Sigmoid colon (tissue), 4 donors: ENCODE measurements around the gene AGXT2.

Experiments
- EP300 ChIP-seq, 4 donors: sonication (generic); formaldehyde crosslinking; IDR thresholded peaks; one replicate each; pipeline ENCODE4 v1.6.1; 2017; ENCODE audit warnings: antibody characterized with exemption in 4 of 4
- TF ChIP-seq, protein P1 (sequence below), 4 experiments: fragments of 450-650 bp in 3 of 4; fragments of 200-600 bp in 1 of 4; IDR thresholded peaks; one replicate each; pipeline ENCODE4 v1.5.1; 2016 to 2019; ENCODE audit warnings: antibody characterized with exemption in 4 of 4, mild to moderate bottlenecking in 3 of 4, moderate library complexity in 2 of 4

- TF ChIP-seq, protein P1, sequence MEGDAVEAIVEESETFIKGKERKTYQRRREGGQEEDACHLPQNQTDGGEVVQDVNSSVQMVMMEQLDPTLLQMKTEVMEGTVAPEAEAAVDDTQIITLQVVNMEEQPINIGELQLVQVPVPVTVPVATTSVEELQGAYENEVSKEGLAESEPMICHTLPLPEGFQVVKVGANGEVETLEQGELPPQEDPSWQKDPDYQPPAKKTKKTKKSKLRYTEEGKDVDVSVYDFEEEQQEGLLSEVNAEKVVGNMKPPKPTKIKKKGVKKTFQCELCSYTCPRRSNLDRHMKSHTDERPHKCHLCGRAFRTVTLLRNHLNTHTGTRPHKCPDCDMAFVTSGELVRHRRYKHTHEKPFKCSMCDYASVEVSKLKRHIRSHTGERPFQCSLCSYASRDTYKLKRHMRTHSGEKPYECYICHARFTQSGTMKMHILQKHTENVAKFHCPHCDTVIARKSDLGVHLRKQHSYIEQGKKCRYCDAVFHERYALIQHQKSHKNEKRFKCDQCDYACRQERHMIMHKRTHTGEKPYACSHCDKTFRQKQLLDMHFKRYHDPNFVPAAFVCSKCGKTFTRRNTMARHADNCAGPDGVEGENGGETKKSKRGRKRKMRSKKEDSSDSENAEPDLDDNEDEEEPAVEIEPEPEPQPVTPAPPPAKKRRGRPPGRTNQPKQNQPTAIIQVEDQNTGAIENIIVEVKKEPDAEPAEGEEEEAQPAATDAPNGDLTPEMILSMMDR (IDR thresholded peaks at IDR 0.05): no peak
- TF ChIP-seq EP300 (IDR thresholded peaks at IDR 0.05): no peak
Observed at GRCh38 chr5:35073160-35073559, 25.4 kb upstream of the AGXT2 start.
